NCI-H2227 treated with DMSO at 0.1 percent for 48 hours (cell line): ENCODE results near the gene MACROH2A1.

Experiments
- DNase-seq: peaks from one replicate; lab custom pipeline; 2025; lab: John Stamatoyannopoulos, UW

MACROH2A1 gene

GRCh38 chr5:135398855-135399793 lies at the start of gene MACROH2A1:
TSS of gene MACROH2A1 (minus strand) at chr5:135399231. CDS start at chr5:135389093, 10,138 bp downstream.
- peak; percentile 32 for DNase-seq

GRCh38 chr5:135448071-135448739 lies 49.2 kb upstream of the MACROH2A1 start:
- no peak for DNase-seq

GRCh38 chr5:135447298-135447929 lies 48.4 kb upstream of the MACROH2A1 start, which contains the start of gene DCANP1:
TSS of gene DCANP1 (minus strand) at chr5:135447348. CDS start at chr5:135447108, 240 bp downstream.
- no peak for DNase-seq

GRCh38 chr5:135446615-135447014 lies 47.6 kb upstream of the MACROH2A1 start:
- no peak for DNase-seq

GRCh38 chr5:135446206-135446605 lies 47.2 kb upstream of the MACROH2A1 start:
- DNase-seq, result no peak

- DNase-seq, result no peak
Measured at GRCh38 chr5:135445306-135445985, 46.4 kb upstream of the MACROH2A1 start.

- DNase-seq, result no peak
Measured at GRCh38 chr5:135444881-135445280, 45.9 kb upstream of the MACROH2A1 start.

GRCh38 chr5:135444360-135444759 lies 45.3 kb upstream of the MACROH2A1 start:
- no peak for DNase-seq

- no peak for DNase-seq
Measured at GRCh38 chr5:135443161-135443960, 44.3 kb upstream of the MACROH2A1 start.

GRCh38 chr5:135442431-135443160 lies 43.6 kb upstream of the MACROH2A1 start:
- DNase-seq, result no peak

- DNase-seq, result no peak
Measured at GRCh38 chr5:135441919-135442318, 42.9 kb upstream of the MACROH2A1 start.

GRCh38 chr5:135441350-135441831 lies 42.4 kb upstream of the MACROH2A1 start:
- DNase-seq, result no peak

GRCh38 chr5:135440916-135441315 lies 41.9 kb upstream of the MACROH2A1 start:
- no peak for DNase-seq

- DNase-seq, result no peak
Measured at GRCh38 chr5:135439231-135440205, 40.5 kb upstream of the MACROH2A1 start.

GRCh38 chr5:135438636-135439221 lies 39.7 kb upstream of the MACROH2A1 start:
- no peak for DNase-seq

- DNase-seq, result no peak
Measured at GRCh38 chr5:135437796-135438560, 38.9 kb upstream of the MACROH2A1 start.

- no peak for DNase-seq
Measured at GRCh38 chr5:135437422-135437795, 38.4 kb upstream of the MACROH2A1 start.

GRCh38 chr5:135436951-135437418 lies 38.0 kb upstream of the MACROH2A1 start:
- no peak for DNase-seq
